ENCODE measurements around the gene MYO1E.

Gene MYO1E

DNA sequence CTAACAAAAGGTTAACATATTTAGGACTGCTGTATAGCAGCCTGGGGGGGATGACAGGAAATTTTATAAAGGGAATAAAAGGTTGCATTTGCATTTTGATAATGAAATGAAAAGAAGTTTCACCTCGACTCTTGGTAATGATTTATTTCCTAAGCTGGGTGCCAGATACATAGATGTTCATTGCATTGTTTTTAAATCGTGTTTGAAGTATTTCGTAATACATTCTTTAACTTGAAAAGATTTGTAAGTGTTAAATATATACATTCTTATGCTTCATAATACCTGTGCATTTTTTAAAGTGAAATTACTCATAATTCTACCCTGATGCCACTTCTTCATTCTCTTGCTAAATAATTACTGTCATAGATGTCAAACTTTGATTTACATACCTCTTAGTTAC lies 143.2 kb downstream of the MYO1E start:
- DNase-seq (ENCODE audit: low read depth in 2 of 2): no peak

DNA sequence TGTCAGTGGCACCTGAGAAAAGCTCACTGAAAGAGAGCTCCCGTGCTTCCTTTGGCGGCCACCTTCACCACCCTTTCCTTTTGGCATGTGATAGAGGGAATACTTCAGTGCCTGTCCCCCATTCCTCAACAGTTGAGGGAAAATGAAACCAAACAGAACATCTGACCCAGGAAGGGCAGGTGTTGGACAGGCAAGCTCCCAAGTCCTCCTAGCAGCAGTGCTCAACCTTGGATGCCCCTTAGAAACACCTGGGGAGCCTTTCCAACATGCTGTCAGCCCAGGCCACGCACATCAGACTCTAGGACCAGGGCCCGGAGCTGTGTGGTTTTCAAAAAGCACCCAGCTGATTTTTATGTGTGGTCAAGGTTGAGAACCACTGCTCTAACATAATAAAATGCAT lies 143.7 kb downstream of the MYO1E start:
- no peak for DNase-seq (ENCODE audit: low read depth in 2 of 2)

DNA sequence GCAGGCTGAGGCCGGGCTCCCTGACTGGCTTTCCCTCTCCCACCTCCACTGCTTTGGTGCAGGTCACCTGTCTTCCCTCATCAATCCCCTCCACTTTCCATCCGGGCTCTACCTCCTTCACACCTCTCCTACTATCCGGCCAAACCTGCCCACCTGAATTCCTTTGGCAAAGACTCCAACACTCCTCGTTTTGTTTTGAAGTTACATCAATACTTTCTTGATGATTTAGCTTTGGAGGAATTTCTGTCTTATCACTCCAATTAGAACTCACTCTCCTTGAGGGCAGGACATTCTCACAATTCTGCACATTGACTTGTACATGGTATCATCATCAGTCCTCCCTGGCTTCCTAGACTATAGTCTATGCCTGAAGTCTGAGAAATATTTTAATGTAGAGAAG lies 145.7 kb downstream of the MYO1E start:
- no peak for DNase-seq (ENCODE audit: low read depth in 2 of 2)

DNA sequence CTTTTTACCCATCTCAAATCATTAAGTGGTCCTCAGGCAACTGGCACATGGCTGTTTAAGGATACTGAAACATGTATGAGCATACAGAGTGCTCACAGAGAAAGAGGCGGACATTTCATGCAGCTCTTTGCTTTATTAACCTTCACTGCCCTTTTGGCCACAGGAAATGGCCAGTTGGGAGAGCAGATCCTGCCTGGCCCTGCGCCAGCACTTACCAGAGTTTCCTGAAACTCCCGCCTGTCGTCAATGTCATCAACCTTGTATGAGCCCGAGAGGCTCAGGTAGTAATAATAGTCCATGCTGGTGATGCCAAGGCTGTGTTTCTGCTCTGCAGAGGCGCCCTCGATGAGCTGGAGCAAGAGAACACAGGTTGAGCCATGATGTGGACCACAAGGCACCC lies 148.2 kb downstream of the MYO1E start:
- no peak for DNase-seq (ENCODE audit: low read depth in 2 of 2)

DNA sequence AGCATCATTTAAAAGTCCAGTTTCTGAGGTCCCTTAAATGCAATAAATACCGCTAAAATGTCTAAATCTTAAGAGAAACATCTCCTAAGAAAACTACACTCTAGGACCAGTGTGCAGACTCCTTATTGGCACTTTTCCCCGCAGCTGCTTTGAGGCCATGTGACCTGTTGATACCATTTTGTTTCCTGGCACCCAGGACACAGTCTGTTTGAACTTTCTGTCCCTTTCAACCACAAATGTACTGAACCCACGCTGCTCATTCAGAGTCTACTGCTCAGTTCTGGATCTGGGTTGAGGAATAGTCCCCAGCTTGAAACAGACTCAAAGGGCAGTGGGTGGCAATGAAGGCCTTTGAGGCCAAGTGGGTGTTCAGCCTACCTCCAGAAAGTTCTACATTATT lies 148.9 kb downstream of the MYO1E start:
- DNase-seq (ENCODE audit: low read depth in 2 of 2): no peak

DNA sequence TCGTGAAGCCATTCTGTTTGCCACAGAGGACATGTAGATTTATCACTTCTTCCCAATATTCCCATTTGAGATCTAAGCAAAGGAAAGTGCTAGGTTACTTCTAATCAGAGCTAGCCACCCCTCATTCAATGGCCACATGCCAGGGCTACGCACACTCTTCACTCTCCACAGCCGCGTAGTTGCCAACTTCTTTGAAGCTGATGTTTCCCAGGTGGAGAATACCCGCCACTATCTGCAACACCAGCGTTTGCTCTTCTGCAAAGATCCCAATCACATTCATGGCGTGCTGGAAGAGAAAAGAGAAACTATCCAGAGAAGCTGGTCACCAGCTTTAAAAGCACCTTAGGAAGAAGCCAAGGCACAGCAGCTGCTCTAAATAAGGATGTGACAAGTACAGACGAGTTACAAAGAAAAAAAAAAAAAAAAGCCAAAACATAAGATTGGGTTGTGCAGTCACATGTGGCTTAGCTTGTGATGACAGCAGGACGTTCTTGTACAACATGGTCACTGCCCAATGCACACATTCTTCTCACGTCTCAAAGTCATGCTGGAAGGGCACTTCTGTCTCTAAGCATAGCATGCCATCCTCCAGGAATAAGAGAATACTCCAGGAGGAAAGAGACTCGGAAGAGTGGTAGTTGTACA lies 149.6 kb downstream of the MYO1E start:
- no peak for DNase-seq (ENCODE audit: low read depth in 2 of 2)

DNA sequence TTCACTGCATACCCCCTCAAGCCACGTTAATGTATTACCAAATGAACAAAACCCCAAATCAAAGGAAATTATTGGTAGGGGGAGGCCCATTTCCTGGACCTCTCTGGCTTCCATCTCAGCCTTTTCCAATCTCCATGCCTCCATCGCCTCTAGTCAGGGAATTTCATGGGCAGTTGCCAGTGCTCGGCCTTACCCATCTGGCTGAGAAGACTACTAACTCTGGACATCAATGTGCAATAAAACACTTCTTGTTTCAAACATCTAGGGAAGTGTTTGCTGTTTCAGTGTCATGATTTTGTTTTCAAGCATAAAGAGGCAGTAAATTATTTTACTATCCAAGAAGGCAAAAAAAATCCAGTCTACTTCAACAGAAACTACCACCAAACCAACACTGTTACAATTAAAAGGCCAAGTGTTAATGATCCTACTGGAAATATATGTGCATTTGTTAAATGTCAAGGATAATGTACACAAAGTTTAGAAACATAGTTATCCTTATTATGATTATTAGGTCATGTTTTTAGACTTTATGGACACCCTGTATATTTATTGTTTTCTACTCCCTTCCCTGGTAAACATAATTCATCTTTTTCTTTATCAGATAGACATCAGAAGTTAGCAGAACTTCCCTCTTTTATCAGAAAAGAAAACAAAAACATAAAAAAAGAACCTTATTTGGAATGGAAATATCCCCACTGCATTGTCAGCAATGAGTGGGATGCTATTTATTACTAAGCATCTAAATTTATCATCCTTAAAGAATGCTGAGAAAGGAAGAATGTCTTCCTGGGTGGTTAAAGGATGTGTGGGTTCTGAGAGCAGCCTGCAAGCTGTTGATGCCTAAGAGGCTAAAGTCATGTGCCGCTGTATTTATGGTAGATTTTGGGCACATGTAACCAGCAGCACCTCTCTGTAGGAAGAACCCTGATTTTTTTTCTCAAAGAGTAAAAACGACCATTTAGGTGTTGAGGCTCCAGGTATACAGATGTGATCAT lies 150.9 kb downstream of the MYO1E start:
- DNase-seq (ENCODE audit: low read depth in 2 of 2): no peak

DNA sequence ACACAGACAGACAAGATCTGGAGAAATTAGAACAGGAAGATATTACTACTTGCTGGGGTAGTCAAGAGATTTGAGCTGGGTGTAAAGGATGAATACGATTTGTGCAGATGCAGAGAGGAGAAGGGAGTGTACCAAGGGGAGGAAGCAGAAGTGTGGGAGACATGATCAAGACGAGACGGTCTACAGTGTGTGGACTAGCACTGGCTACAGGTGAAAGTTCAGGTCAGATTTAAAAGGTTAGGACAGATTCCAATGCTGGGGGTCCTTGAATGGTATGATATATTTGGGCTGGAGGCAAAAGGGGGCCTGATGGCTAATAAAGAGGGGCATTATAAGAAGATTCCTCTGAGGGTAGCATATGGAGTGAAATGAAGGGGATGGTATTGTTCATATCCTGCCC lies 154.0 kb downstream of the MYO1E start:
- DNase-seq (ENCODE audit: low read depth in 2 of 2): no peak

DNA sequence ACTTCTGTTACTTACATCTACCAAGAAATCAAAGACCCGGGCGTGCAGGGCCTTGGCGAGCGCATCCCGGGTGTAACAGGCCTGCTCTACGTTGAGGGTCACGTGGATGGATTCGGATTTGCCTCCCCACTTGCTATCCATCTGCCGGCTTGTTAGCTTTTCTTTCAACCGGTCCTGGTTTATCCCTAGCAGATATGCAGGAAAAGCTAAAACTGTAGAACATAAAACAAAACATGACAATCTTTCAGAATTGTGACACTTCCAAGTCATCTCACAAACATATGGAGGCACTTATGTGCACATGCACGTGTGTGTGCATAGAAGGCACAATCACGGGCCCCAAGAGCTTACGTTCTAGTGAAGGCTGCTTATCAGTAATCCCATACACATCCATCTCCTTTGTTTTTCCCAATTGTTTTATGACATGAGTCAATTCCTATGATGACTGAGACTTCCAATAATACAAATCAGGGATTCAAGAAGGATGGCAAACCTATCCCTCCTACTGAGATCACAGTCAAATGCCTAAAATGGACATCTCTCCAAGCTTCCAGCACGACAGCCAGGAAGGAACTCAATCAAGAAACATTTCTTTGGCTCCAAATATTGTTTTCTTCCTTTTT lies 154.7 kb downstream of the MYO1E start:
- DNase-seq (ENCODE audit: low read depth in 2 of 2): no peak

DNA sequence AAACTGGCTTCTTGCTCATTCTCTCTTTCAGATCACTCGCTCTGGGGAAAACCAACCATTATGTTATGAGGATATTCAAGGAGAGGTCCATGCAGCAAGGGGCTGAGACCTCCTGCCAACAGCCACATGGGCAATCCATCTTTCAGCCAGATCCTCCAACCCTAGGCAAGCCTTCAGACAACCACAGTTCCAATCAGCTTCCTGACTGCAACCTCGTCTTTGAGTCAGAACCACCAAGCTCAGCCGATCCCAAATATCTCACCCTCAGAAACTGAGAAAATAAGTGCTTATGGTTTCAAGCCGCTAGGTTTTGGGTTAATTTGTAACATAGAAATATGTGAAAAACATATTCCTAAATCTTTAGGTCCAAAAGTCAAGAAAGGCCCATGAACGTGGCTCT lies 155.8 kb downstream of the MYO1E start:
- no peak for DNase-seq (ENCODE audit: low read depth in 2 of 2)

DNA sequence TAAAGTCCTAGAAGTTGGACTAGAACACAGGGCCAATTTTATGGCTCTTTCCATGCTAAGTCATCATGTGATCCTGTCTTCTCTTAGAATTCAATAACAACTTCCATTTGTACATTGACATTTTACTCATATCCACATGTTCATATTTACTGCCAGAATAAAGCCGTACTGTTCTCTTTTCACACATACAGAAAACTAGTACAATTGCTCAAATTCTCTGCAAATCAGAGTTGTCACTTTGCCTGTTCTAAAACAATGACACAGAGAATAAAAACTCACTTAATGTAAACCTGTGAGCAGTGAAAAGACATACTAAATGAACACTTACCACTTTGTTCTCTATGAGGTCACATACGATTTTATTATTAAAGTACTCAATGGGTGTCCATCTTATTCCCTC lies 162.5 kb downstream of the MYO1E start:
- no peak for DNase-seq (ENCODE audit: low read depth in 2 of 2)

DNA sequence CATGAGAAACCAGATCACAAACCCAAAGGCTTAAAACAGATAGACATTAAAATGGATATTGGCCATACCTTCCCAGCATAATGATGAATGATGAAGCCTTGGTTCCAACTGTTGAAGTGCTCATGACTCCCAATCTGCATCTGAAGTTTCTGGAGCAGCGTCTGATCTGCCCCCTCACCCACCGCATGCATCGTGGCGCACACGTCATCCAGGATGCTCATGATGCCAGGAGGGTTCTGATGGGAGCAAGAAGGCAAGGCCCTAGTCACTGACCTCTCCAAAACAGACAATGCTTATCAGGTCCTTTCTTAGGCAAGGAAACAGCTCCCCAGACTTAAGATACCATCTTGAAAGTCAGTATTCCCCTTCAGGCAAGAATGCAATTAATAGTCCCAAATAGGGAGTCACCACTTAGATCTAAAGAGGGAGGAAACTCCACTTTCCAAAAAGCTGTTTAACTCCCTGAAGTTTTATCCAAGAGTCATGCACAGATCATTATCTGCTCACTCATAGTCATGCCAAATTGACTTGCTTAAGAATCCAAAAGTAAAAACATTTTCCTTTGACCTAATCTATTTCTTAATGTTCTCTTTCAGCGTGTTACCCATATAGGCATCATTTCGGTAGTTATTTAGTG lies 163.9 kb downstream of the MYO1E start:
- no peak for DNase-seq (ENCODE audit: low read depth in 2 of 2)

DNA sequence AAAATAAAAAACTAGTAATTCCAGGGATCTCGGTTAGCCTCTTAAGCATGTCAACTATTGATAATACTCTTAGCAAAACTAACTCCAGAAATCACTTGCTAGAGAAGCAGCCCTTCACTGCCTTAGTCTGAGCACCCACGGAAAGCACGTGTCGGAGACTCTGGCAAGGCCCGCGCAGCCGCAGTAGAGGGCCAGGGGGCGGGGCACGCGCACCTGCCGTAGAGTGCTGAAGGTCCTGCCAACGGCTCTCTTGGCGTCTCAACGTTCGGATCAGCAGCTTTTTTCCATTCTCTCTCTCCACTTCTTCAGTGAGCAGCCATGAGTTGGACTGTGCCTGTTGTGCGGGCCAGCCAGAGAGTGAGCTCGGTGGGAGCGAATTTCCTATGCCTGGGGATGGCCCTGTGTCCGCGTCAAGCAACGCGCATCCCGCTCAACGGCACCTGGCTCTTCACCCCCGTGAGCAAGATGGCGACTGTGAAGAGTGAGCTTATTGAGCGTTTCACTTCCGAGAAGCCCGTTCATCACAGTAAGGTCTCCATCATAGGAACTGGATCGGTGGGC lies 166.0 kb downstream of the MYO1E start, which contains the start of gene LDHAL6B:
Gene LDHAL6B, plus strand, starts transcription at position 221 of the 561 bp plus-strand sequence. Its CDS starts 98 bp downstream, at position 319.
- no peak for DNase-seq (ENCODE audit: low read depth in 2 of 2)

DNA sequence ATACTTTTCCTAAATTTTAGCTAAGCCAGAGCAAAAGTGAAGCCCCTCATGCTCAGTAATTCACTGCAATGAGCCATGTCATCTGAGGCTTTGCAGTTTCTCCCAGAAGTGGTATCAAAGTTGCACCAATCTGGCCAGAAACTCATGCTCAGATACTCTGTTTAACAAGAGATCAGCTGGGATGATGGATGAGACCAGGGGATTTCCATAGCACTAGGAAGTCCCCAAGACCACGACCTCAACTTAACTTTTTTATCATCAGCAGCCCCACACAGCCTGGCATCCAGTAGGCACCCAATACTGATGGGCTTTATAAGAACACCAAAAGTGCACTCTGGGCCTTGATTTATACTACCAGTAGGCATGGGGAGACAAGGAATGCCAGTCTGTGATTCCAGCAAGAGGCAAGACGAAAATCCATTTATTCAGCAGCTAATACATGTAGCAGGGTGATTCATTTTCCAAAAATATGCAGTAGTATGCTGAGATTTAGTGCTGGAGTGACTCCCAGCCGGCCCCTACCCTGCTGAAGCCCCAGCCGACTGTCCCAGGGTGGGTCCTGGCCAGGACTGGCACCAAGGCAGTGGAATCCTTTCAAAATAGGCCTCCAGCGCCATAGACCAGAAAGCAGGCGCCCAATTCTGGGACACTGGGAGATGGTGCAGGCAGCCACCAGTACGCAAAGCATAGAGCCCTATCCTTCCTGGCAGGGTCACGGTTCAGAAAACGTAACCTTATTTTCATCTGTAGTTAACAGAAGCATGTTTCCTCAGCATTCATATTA lies 166.6 kb downstream of the MYO1E start:
- no peak for DNase-seq (ENCODE audit: low read depth in 2 of 2)

DNA sequence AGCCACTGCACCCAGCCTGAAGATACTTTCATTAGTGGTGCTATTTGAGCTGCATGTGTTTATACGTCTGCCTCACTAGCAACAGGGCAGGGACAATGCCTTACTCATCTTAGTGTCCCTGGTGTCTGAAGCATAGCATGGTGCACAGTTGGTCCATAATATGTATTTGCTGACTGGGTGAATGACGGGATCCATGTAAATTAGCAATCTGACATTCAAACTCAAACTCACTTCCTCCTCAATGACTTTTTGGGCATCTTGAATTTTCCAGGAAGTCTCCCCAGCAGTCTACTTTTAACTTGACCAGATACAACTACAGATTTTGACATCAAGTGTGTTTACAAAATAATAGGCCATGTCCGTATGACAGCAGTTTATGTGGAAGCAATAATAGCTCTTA lies 169.0 kb downstream of the MYO1E start:
- no peak for DNase-seq (ENCODE audit: low read depth in 2 of 2)

DNA sequence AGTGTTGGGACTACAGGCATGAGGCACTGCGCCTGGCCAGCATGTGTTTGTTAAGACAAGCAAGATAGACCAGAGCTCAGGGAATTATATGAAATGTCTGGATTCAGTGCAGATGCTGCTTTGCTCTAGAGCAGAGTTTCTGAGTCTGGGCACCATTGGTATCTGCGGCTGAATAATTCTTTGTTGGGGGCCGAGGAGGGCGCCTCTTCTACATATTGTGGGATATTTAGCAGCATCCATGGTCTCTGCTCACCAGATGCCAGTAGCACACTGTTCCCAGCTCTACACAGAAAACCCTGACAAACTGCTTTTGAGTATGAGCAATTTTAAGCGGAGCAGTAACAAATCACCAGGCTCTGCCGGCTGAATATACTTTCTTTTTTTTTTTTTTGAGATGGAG lies 169.7 kb downstream of the MYO1E start:
- DNase-seq (ENCODE audit: low read depth in 2 of 2): no peak

DNA sequence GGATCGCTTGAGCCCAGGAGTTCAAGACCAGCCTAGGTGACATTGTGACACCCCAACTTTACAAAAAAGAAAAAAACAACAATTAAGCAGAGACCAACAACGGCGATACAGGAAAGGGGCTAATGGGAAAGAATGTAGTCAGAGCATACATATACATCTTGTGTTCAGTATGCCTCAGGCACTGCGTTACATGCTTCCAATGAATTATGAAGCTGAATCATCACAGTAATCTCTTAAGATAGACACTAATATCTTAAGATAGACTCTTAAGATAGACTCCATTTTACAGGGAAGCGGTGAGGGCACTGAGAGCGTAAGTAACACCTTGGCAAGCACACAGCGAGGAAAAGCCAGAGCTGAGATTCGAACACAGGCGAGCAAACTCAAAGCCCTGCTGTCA lies 172.1 kb downstream of the MYO1E start:
- DNase-seq (ENCODE audit: low read depth in 2 of 2): no peak

DNA sequence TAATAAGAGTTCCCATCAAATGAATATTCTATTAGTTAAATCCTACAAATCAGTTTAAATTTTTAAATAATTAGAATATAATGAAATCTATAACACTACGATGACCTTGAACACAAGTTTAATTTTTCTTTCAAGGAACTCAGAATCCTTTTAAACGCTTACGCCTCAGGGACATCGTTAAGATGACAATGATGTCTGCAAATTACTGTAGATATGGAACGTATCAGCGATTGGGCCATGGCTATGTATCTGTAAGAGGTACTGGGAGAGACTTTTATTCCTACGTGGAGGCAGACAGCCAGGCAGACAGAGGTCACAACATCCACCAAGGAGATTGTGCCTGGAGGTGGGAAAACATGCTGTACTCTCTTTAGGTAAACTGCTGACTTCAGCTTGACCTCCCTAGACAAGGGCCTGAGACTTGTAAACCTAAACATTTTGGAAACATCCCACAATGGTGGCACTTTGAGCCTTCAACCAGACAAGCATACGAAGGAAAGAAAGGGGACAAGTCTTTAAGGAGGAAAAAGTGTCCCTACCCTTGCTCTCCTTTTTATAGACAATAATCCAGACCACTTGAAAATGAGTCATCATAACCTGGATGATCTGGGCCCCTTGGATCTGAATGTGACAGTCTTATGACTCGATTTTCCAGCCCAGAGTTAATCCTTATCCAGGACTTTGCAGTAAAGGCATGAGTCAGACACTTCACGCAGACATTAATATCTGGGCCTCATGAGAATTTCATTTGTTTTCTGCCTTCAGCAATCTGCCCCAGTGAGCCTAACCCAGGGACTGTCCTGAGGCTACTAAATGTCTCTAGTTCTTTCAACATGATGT lies 172.8 kb downstream of the MYO1E start:
- DNase-seq (ENCODE audit: low read depth in 2 of 2): no peak

DNA sequence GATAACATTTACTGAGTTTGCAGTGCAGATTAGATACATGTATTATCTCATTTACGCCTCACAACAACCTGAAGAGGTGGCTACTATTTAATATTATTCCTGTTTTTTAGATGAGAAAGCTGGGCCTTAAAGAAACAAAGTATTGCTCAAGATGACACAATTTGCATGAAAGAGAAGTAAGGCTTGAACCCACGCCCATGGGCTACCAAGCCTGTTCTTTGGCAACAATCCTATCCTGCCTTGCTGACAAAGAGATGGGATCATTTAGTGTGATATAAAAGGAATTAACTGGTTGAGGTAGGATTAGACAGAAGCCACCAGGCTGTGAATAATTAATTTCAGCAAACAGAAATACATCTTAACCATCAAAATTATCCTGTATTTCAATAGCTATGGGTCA lies 175.2 kb downstream of the MYO1E start:
- no peak for DNase-seq (ENCODE audit: low read depth in 2 of 2)

DNA sequence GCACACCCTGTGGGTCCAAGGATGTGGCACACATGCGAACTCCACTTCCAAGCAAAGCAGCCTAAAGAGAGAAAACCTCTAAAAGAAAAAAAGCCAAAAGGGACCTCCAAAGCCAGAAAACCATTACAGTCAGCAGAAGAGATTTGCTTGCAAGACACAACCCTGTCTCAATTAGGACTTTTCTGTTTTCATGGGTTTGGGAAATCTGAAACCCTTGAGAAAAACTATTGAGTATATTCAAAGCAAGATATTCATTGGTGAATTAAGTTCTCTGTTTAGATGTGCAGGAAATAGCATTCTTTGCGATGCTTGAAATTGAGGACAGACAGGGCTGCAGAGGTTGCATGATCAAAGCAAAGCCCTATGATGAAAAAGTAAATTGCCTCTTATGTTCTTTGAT lies 176.3 kb downstream of the MYO1E start:
- no peak for DNase-seq (ENCODE audit: low read depth in 2 of 2)
